ENCODE results near the gene ANK2.

Gene ANK2
- total RNA-seq = 0 to 0.28 reads per million in 2 donors

GRCh38 chr4:113049421-113050370, at the start of gene ANK2:
ANK2 (plus strand) TSS chr4:113049653; CDS start chr4:113049729, 76 bp downstream.
- no peak for DNase-seq

- DNase-seq = no peak
Observed at GRCh38 chr4:113003841-113004240, 45.6 kb upstream of the ANK2 start.

GRCh38 chr4:113004655-113005054, 44.8 kb upstream of the ANK2 start:
- DNase-seq = no peak

- DNase-seq = no peak
Observed at GRCh38 chr4:113006632-113007031, 42.8 kb upstream of the ANK2 start.

GRCh38 chr4:113007151-113007550, 42.3 kb upstream of the ANK2 start:
- DNase-seq = no peak

GRCh38 chr4:113008135-113008534, 41.3 kb upstream of the ANK2 start:
- no peak for DNase-seq

GRCh38 chr4:113008716-113009115, 40.7 kb upstream of the ANK2 start:
- DNase-seq = no peak

GRCh38 chr4:113009461-113009860, 40.0 kb upstream of the ANK2 start:
- DNase-seq = no peak

GRCh38 chr4:113012122-113012725, 37.2 kb upstream of the ANK2 start:
- DNase-seq = no peak

- DNase-seq = no peak
Observed at GRCh38 chr4:113012786-113013185, 36.7 kb upstream of the ANK2 start.

- no peak for DNase-seq
Observed at GRCh38 chr4:113013751-113014150, 35.7 kb upstream of the ANK2 start.

- no peak for DNase-seq
Observed at GRCh38 chr4:113016377-113016776, 33.1 kb upstream of the ANK2 start.

GRCh38 chr4:113020966-113021365, 28.5 kb upstream of the ANK2 start:
- no peak for DNase-seq

GRCh38 chr4:113024388-113024787, 25.1 kb upstream of the ANK2 start:
- no peak for DNase-seq

GRCh38 chr4:113025416-113025815, 24.0 kb upstream of the ANK2 start:
- no peak for DNase-seq

- no peak for DNase-seq
Observed at GRCh38 chr4:113026556-113026955, 22.9 kb upstream of the ANK2 start.

- DNase-seq = no peak
Observed at GRCh38 chr4:113028074-113028473, 21.4 kb upstream of the ANK2 start.

- no peak for DNase-seq
Observed at GRCh38 chr4:113031212-113031611, 18.2 kb upstream of the ANK2 start.

- no peak for DNase-seq
Observed at GRCh38 chr4:113040793-113041192, 8.7 kb upstream of the ANK2 start.

GRCh38 chr4:113042502-113042901, 7.0 kb upstream of the ANK2 start:
- DNase-seq = no peak

- DNase-seq = no peak
Observed at GRCh38 chr4:113043591-113043990, 5.9 kb upstream of the ANK2 start.

GRCh38 chr4:113050371-113050755, 910 bp downstream of the ANK2 start:
- no peak for DNase-seq

- no peak for DNase-seq
Observed at GRCh38 chr4:113050837-113051236, 1.4 kb downstream of the ANK2 start.

- no peak for DNase-seq
Observed at GRCh38 chr4:113051361-113051760, 1.9 kb downstream of the ANK2 start.

Measured in T-helper 9 cell (primary cell).